Measurements from ENCODE around the gene POGK. TPM values are rescaled to one million over a fixed set of nuclear protein-coding genes. Genes with fewer than 3 reads are reported as not detected.

The POGK gene
- total and polyA plus RNA-seq, 9 of the 15 experiments (the other 6 are each of a cell fraction or from before 2014, with no cell fraction given), result 6.1 to 44.5 (median 24.3) TPM

DNA sequence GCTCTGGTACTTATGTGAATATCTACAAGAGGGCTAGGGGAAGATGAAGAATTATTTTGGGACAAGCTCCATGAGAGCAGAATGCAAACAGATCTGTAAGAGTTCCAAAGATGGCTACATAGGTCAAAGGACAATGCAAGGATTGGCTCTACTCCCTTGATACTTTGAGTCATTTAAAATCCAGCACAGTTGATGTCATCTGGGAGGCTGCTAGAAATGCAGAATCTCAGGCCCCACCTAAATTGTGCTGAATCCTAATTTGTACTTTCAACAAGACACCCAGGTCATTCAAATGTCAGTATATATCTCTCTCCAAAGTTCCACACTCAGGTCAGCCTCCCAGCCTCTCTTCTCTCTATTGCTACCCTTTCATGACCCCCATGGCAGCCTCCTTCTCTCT is 60.5 kb downstream of the POGK start (continued):
- TF ChIP-seq, protein P1, sequence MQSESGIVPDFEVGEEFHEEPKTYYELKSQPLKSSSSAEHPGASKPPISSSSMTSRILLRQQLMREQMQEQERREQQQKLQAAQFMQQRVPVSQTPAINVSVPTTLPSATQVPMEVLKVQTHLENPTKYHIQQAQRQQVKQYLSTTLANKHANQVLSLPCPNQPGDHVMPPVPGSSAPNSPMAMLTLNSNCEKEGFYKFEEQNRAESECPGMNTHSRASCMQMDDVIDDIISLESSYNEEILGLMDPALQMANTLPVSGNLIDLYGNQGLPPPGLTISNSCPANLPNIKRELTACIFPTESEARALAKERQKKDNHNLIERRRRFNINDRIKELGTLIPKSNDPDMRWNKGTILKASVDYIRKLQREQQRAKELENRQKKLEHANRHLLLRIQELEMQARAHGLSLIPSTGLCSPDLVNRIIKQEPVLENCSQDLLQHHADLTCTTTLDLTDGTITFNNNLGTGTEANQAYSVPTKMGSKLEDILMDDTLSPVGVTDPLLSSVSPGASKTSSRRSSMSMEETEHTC (IDR thresholded peaks at IDR 0.05), result no peak
- TF ChIP-seq NR2F6 (CRISPR knock-in tag; IDR thresholded peaks at IDR 0.05), result no peak
- TF ChIP-seq, protein P2, sequence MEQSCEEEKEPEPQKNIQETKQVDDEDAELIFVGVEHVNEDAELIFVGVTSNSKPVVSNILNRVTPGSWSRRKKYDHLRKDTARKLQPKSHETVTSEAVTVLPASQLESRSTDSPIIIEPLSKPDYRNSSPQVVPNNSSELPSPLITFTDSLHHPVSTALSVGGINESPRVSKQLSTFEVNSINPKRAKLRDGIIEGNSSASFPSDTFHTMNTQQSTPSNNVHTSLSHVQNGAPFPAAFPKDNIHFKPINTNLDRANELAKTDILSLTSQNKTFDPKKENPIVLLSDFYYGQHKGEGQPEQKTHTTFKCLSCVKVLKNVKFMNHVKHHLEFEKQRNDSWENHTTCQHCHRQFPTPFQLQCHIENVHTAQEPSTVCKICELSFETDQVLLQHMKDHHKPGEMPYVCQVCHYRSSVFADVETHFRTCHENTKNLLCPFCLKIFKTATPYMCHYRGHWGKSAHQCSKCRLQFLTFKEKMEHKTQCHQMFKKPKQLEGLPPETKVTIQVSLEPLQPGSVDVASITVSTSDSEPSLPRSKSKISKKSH (CRISPR knock-in tag; IDR thresholded peaks at IDR 0.05), result no peak

DNA sequence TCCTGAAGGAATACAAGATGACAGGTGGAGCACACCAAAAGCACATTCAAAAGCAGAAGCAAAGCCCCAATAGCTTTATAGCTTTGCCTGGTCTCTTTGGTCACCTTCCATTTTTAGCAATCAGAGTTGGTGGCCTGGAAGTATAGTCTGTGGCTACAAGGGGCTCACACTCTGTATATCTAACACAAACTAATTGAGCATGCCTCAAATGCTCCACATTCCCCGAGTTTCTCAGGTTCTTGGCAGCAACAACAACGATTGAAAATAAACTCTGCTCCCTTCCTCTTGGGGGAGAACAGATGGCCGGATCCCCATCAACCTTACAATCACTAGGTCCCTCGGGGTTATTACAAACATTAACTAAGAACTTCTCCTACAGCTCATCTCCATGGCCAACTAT is 61.7 kb downstream of the POGK start:
- no peaks in the 10 kb centered on the region for H3K79me2 ChIP-seq (ENCODE audit: control insufficient read depth, insufficient read depth, low read length)
- intact Hi-C loops (cut with micrococcal nuclease) (no loop called here), in situ Hi-C loops (cut with MboI) (no loop called here)
- H3K4me1 ChIP-seq (replicated peaks in 1 of 2; ENCODE audit: control insufficient read depth in 2 of 2, insufficient read depth in 2 of 2, low read length in 2 of 2), result peaks cover 0 to 11% of the 10 kb centered on the region in 2 experiments; a peak in 2 of 5 replicates
- H3K4me2 ChIP-seq (ENCODE audit: insufficient read depth, low read length), result no peak overlapping the region
- ATAC-seq (no peak), FAIRE-seq (no peak), DNase-seq (ENCODE audit: extremely low read depth in 1 of 4, low spot score in 3 of 4) (no peak)
- ChIA-PET CTCF (ENCODE audit: low intra/inter-chr PET ratio) (no interaction called here), POLR2A (interaction anchor here (0.7 kb wide), 1 partner anchor 614 kb away, joined by 3 read pairs; no protein-coding TSS in a partner anchor)
- H3K27me3 ChIP-seq (ENCODE audit: control insufficient read depth in 2 of 2, insufficient read depth in 2 of 2, low read length in 2 of 2), result no peaks in the 10 kb centered on the region; a peak in 1 of 5 replicates
- H4K20me1 ChIP-seq (replicated peaks; ENCODE audit: control insufficient read depth, insufficient read depth, low read length), result no peaks in the 10 kb centered on the region
- H3K9ac ChIP-seq (ENCODE audit: insufficient read depth in 1 of 2, low read depth in 2 of 2, low read length in 2 of 2), result no peak overlapping the region
- no peaks in the 10 kb centered on the region for H3K9me1 ChIP-seq (ENCODE audit: control insufficient read depth, insufficient read depth, low read length)
- H2AFZ ChIP-seq (ENCODE audit: low read depth, low read length), result no peak overlapping the region
- no peak overlapping the region for H3K27ac ChIP-seq (ENCODE audit: extremely low read depth, low read depth, low read length)
- H3K36me3 ChIP-seq (ENCODE audit: control insufficient read depth, insufficient read depth, low read length), result no peaks in the 10 kb centered on the region
- BruUV-seq (replicated peaks), result no TSS peak
- TF ChIP-seq TCFL5 (CRISPR knock-in tag; conservative IDR thresholded peaks at IDR 0.05) (no peak), MYBL2 (IDR thresholded peaks at IDR 0.05; ENCODE audit: low read depth) (no peak), MYBL2 (CRISPR knock-in tag; IDR thresholded peaks at IDR 0.05; ENCODE audit: borderline replicate concordance) (no peak), PYGO2 (tag; IDR thresholded peaks at IDR 0.05) (no peak), HNRNPUL1 (IDR thresholded peaks at IDR 0.05; ENCODE audit: low read length) (no peak), HDAC6 (IDR thresholded peaks at IDR 0.05; ENCODE audit: low read depth, low read length) (no peak), CTBP1 (IDR thresholded peaks at IDR 0.05; ENCODE audit: borderline replicate concordance) (no peak), TCF7 (IDR thresholded peaks at IDR 0.05; ENCODE audit: borderline replicate concordance) (no peak)
- TF ChIP-seq, protein P3, sequence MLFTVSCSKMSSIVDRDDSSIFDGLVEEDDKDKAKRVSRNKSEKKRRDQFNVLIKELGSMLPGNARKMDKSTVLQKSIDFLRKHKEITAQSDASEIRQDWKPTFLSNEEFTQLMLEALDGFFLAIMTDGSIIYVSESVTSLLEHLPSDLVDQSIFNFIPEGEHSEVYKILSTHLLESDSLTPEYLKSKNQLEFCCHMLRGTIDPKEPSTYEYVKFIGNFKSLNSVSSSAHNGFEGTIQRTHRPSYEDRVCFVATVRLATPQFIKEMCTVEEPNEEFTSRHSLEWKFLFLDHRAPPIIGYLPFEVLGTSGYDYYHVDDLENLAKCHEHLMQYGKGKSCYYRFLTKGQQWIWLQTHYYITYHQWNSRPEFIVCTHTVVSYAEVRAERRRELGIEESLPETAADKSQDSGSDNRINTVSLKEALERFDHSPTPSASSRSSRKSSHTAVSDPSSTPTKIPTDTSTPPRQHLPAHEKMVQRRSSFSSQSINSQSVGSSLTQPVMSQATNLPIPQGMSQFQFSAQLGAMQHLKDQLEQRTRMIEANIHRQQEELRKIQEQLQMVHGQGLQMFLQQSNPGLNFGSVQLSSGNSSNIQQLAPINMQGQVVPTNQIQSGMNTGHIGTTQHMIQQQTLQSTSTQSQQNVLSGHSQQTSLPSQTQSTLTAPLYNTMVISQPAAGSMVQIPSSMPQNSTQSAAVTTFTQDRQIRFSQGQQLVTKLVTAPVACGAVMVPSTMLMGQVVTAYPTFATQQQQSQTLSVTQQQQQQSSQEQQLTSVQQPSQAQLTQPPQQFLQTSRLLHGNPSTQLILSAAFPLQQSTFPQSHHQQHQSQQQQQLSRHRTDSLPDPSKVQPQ (CRISPR knock-in tag; IDR thresholded peaks at IDR 0.05; ENCODE audit: borderline replicate concordance), result no peak
- no peaks in the 10 kb centered on the region for H3K9me3 ChIP-seq (replicated peaks; ENCODE audit: control insufficient read depth, insufficient read depth, low read depth, low read length)
- 6% methylated on average over 4 of the region's 4 CpGs for WGBS (ENCODE audit: insufficient coverage, low coverage, missing lambda C conversion rate)
- H3K4me3 ChIP-seq, result no peak overlapping the region
